CD4-positive, alpha-beta T cell treated with Interleukin-1 beta for 1 hour (primary cell): Measurements from ENCODE around the gene EAPP.
"Not testable (repeated sequence)": the region's sequence is repeated elsewhere in the genome, so short reads cannot be mapped to it uniquely, and the experiment has no call there.

Experiments
- DNase-seq, 2 donors: peaks; one replicate each; pipeline ENCODE4 v3.0.0-alpha.2; 2020 to 2022

Gene EAPP

DNA sequence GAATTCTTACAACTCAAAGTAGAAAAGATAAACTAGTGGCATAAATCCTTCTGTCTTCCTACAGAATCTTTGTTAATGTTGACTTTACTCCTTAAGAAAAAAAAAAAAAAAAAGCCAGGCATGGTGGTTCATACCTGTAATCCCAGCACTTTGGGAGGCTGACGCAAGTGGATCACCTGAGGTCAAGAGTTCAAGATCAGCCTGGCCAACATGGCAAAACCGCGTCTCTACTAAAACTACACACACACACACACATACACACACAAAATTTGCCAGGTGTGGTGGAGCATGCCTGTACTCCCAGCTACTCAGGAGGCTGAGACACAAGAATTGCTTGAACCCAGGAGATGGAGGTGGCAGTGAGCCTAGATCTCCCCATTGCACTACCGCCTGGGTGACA is 59.8 kb downstream of the EAPP start:
- no peak for DNase-seq

DNA sequence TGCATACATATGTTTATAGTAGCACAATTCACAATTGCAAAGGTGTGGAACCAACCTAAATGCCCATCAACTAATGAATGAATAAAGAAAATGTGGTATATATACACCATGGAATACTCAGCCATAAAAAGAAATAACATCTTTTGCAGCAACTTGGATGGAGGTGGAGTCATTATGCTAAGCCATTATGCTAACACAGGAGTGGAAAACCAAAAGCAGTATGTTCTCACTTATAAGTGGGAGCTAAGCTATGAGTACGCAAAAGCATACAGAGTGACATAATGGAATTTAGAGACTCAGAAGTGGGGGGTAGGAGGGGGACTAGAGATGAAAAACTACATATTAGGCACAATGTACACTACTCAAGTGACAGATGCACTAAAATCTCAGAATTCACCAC is 61.2 kb downstream of the EAPP start:
- no peak for DNase-seq

DNA sequence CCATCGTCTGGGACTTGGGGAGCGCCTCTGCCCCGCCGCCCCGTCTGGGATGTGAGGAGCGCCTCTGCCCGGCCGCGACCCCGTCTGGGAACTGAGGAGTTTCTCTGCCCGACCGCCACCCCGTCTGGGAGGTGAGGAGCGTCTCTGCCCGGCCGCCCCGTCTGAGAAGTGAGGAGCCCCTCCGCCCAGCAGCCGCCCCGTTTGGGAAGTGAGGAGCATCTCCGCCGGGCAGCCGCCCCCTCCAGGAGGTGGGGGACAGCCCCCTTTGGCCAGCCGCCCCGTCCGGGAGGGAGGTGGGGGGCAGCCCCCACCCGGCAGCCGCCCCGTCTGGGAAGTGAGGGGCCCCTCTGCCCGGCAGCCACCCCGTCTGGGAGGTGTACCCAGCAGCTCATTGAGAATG is 63.5 kb downstream of the EAPP start:
- not testable (repeated sequence) for DNase-seq

DNA sequence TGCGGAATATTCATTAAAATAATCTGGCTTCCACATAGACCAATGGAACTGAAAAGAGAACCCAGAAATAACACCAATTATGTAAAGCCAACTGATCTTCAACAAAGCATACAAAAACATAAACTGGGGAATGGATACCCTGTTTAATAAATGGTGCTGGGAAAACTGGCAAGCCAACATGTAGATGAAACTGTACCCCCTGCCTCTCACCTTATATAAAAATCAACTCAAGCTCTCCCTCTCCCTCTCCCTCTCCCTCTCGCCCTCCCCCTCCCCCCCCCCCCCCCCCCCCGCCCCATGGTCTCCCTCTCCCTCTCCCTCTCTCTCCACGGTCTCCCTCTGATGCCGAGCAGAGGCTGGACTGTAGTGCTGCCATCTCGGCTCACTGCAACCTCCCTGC is 64.3 kb downstream of the EAPP start:
- no peak for DNase-seq

DNA sequence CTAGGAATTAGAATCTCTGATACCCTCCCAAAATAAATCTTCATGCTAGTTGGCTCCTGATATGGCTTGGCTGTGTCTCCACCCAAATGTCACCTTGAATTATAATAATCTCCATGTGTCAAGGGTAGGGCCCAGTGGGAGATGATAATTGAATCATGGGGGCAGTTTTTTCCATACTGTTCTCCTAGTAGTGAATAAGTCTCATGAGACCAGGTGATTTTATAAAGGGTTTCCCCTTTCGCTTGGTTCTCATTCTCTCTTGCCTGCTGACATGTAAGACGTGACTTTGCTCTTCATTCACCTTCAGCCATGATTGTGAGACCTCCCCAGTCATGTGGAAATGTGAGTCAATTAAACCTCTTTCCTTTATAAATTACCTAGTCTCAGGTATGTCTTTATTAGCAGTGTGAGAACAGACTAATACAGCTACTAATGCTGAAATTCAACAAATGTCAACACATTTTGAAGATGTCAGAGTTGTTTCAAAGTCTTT is 65.3 kb downstream of the EAPP start:
- no peak for DNase-seq

DNA sequence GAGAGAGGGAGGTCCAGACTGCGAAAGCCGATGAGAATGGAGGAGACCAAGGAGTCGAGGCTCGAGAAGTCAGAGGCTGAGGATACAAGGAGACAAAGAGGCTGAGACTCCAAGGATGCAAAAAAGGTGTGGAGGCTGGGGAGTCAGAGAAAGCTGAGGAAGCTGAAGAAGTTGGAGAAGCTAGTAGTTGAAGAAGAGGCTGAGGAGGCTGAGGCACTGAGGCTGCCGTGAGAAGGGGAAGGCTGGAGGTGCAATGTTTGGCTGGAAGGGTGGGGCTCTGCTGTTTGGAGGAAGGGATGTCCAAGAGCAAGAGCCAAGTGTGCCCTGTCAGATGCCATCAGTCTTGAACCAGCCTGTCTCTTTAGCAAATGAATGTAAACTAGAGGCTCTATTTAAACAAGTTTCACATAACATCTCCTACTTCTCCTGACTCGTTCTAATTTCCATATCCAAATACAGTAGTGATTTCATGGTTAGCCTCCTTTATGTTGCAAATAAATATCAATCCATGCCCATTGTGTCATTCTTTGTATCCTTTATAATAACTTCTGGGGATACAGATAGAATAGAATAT is 66.7 kb downstream of the EAPP start:
- no peak for DNase-seq

DNA sequence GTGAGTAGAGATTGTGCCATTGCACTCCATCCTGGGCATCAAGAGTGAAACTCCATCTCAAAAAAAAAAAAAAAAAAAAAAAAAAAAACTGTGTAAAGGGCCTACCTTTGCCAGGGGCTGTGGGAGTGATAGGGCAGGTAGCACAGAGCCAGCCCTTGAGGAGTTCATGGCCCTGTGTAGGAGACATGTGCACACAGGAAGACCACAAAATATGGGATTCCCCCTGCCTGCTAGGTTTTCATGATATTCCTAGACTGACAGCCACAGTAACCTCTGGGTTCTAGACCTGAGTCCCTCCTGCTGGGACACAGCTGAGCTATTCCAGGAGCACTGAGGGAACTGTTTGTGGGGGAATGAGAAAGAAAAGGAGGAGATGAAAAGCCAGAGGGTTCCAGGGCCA is 69.2 kb downstream of the EAPP start:
- no peak for DNase-seq

DNA sequence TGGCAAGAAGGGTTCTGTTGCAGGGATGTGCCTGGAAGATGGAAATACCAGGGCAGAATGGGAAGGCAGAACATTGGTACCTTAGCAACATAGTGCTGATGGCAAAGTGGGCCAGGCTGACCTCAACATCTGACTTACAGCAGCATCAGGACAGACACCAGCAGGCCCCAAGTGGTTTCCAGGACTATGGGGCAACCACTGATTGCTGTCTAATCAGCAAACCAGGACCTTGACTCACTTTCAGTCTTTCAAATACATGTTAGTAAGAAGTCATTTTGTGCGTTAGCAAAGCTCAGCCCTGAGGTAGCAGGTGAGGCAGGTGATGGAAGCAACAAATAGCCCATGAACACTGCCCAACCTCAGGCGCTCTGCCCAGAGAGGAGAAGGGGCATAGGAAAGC is 72.8 kb downstream of the EAPP start:
- no peak for DNase-seq
